Endodermal cell (in vitro differentiated cells): ENCODE data around the gene DPPA5. TPM values are rescaled to one million over a fixed set of nuclear protein-coding genes. Genes with fewer than 3 reads are reported as not detected.

ENCODE experiments used
- DNase-seq: peaks from one replicate; pipeline ENCODE4 v3.0.0-alpha.2; 2017
- H3K27ac ChIP-seq: 2 replicates; pipeline ENCODE4 v1.5.1; 2013; ENCODE audit warnings: mild to moderate bottlenecking, low read depth, low read length, moderate library complexity
- H3K27me3 ChIP-seq: 2 replicates; pipeline ENCODE4 v1.6.1; 2013; ENCODE audit warnings: mild to moderate bottlenecking, low read length, moderate library complexity; ENCODE audit not compliant: insufficient read depth, control insufficient read depth, poor library complexity, severe bottlenecking
- H3K36me3 ChIP-seq: 2 replicates; pipeline ENCODE4 v1.7.0; 2013; ENCODE audit warnings: mild to moderate bottlenecking, low read length, moderate library complexity; ENCODE audit not compliant: control insufficient read depth, insufficient read depth
- H3K4me1 ChIP-seq: one replicate; pipeline ENCODE4 v1.7.0; 2013; ENCODE audit warnings: low read length; ENCODE audit not compliant: control insufficient read depth, insufficient read depth
- H3K4me3 ChIP-seq: 2 replicates; pipeline ENCODE4 v1.5.1; 2013; ENCODE audit warnings: mild to moderate bottlenecking, low read length, moderate library complexity
- H3K9ac ChIP-seq: 2 replicates; pipeline ENCODE4 v1.6.1; 2013; ENCODE audit warnings: mild to moderate bottlenecking, low read length, moderate library complexity; ENCODE audit not compliant: poor library complexity, severe bottlenecking; ENCODE audit errors: extremely low read depth
- H3K9me3 ChIP-seq: 2 replicates; pipeline ENCODE4 v1.6.1; 2013; ENCODE audit warnings: mild to moderate bottlenecking, low read length, moderate library complexity; ENCODE audit not compliant: control insufficient read depth
- H3K27ac Mint-ChIP-seq: 2 replicates; pipeline ENCODE4 v1.8.0; 2020; ENCODE audit warnings: mixed read lengths
- H3K27me3 Mint-ChIP-seq: 2 replicates; pipeline ENCODE4 v1.8.0; 2021; ENCODE audit warnings: mild to moderate bottlenecking, mixed read lengths; ENCODE audit not compliant: insufficient read depth
- H3K36me3 Mint-ChIP-seq: 2 replicates; pipeline ENCODE4 v1.8.0; 2020; ENCODE audit warnings: low read depth, mixed read lengths
- H3K4me1 Mint-ChIP-seq: 2 replicates; pipeline ENCODE4 v1.8.0; 2020; ENCODE audit warnings: mixed read lengths
- H3K4me3 Mint-ChIP-seq: 2 replicates; pipeline ENCODE4 v1.8.0; 2020; ENCODE audit warnings: mild to moderate bottlenecking, moderate library complexity, mixed read lengths
- H3K9me3 Mint-ChIP-seq: 2 replicates; pipeline ENCODE4 v1.8.0; 2020; ENCODE audit warnings: mild to moderate bottlenecking, mixed read lengths
- CTCF ChIP-seq: fragments of 200-600 bp; sonication (generic); conservative IDR thresholded peaks from 2 replicates; pipeline ENCODE4 v1.5.0; 2021; ENCODE audit warnings: antibody characterized with exemption, mild to moderate bottlenecking
- WGBS, 2 experiments: methylation state at CpG; one replicate each; pipeline versions ENCODE4 v1.1.5 to v1.1.7; 2013; ENCODE audit warnings: missing lambda C conversion rate in 2 of 2, mixed read lengths in 1 of 2; ENCODE audit not compliant: insufficient coverage in 1 of 2, insufficient read length in 1 of 2; 5-methylcytosine and 5-hydroxymethylcytosine counted together
- total RNA-seq, 2 donors: library from RNA; stranded (reverse); fragmentation: NEBNext Ultra II Directional in 1 of 2; extraction: Animal tissue kit (Norgen Biotek cat#: 25700) in 1 of 2; gene quantifications; 2 replicates in 1 of 2; 3 replicates in 1 of 2; pipeline ENCODE4 v1.2.1, GENCODE V29; 2021

The DPPA5 gene
- total RNA-seq, 2 donors from 2014 or later: not detected

- Histone ChIP-seq H3K4me3 (no peak overlapping the region), H3K4me1 (no peaks in the 10 kb centered on the region), H3K36me3 (no peaks in the 10 kb centered on the region), H3K27me3 (no peaks in the 10 kb centered on the region), H3K27ac (no peak overlapping the region), H3K9ac (no peak overlapping the region), H3K9me3 (no peaks in the 10 kb centered on the region)
- H3K9me3 Mint-ChIP-seq: no peaks in the 10 kb centered on the region
- no peaks in the 10 kb centered on the region for H3K36me3 Mint-ChIP-seq
- H3K27me3 Mint-ChIP-seq: peaks cover 18% of the 10 kb centered on the region
- 26 to 46% methylated on average over 3 to 5 of the region's 6 CpGs for WGBS, 2 experiments
- H3K4me1 Mint-ChIP-seq: peaks cover 6% of the 10 kb centered on the region
- DNase-seq: peak; percentile 64
- TF ChIP-seq CTCF: no peak
- H3K4me3 Mint-ChIP-seq: no peak overlapping the region
- H3K27ac Mint-ChIP-seq: peak overlapping the region; percentile 33
Observed at GRCh38 chr6:73349311-73349710, 4.8 kb downstream of the DPPA5 start.

DNA sequence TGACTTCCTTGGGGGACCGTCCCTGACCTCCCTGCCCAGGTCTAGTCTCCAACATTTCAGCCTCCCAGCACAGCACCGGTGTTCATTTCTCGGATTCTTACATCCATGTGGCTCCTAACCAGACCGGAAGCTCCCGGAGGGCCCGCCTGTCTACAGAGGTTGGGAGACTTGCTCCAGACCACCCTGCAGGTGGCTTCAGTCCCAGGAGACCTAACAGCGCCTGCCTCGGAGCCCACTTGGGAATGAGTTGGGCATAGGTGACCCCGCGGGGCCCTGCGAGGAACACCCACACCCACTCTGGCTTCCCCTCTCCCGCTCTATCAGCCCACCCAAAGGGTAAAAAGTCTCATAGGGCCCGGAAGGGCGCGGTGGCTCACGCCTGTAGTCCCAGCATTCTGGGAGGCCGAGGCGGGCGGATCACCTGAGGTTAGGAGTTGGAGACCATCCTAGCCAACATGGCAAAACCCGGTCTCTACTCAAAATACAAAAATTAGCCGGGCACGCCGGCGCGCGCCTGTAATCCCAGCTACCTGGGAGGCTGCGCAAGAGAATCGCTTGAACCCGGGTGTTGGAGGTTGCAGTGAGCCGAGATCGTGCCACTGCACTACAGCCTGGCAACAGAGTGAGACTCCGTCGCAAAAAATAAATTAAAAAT is 5.4 kb downstream of the DPPA5 start:
- Histone ChIP-seq H3K4me3 (no peak overlapping the region), H3K27ac (no peak overlapping the region), H3K36me3 (no peaks in the 10 kb centered on the region), H3K9ac (no peak overlapping the region), H3K4me1 (no peaks in the 10 kb centered on the region), H3K27me3 (no peaks in the 10 kb centered on the region), H3K9me3 (no peaks in the 10 kb centered on the region)
- no peaks in the 10 kb centered on the region for H3K36me3 Mint-ChIP-seq
- WGBS, 2 experiments: 90 to 94% methylated on average over 21 to 33 of the region's 33 CpGs
- no peak for TF ChIP-seq CTCF
- DNase-seq: no peak
- H3K27ac Mint-ChIP-seq: no peak overlapping the region
- H3K4me3 Mint-ChIP-seq: no peak overlapping the region
- peaks cover 18% of the 10 kb centered on the region for H3K27me3 Mint-ChIP-seq
- H3K9me3 Mint-ChIP-seq: no peaks in the 10 kb centered on the region
- peaks cover 9% of the 10 kb centered on the region for H3K4me1 Mint-ChIP-seq

DNA sequence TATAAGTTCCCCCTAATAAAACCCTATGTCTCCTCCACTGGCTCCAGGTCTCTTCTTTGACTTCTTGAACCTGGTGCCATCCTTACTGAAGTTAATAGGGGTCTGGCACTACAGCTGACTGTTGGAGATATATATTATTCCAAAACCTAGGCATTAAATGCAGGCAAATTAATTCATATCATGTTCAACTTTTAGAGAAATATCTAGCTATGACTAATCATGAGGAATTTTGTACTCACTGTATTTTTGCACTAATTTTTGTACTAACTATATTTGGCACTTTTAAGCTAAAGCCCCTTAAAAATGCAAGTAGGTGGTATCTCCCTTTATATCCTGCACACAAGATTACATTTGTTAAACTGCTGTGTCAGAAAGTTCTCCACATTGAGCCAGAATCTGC is 10.9 kb downstream of the DPPA5 start:
- Mint-ChIP-seq H3K4me3 (no peak overlapping the region), H3K9me3 (no peaks in the 10 kb centered on the region), H3K27me3 (peaks cover 6% of the 10 kb centered on the region), H3K36me3 (no peaks in the 10 kb centered on the region), H3K27ac (no peak overlapping the region), H3K4me1 (peaks cover 11% of the 10 kb centered on the region)
- no peak overlapping the region for H3K4me3 ChIP-seq
- H3K27me3 ChIP-seq: no peaks in the 10 kb centered on the region
- H3K9ac ChIP-seq: no peak overlapping the region
- H3K4me1 ChIP-seq: no peaks in the 10 kb centered on the region
- DNase-seq: no peak
- no peaks in the 10 kb centered on the region for H3K9me3 ChIP-seq
- H3K27ac ChIP-seq: no peak overlapping the region
- H3K36me3 ChIP-seq: no peaks in the 10 kb centered on the region
- no peak for TF ChIP-seq CTCF
